GM19025 (cell line): ENCODE measurements around the gene OAS2.

ENCODE experiments used
- ATAC-seq: cut with Tn5 transposase; IDR thresholded peaks from one replicate; pipeline ENCODE4 v1.9.1; 2021; ENCODE audit warnings: mild to moderate bottlenecking, low read depth, moderate library complexity; ENCODE audit not compliant: unreplicated experiment

The OAS2 gene

GRCh38 chr12:113007166-113007565, 28.8 kb downstream of the OAS2 start:
- ATAC-seq, result no peak

DNA sequence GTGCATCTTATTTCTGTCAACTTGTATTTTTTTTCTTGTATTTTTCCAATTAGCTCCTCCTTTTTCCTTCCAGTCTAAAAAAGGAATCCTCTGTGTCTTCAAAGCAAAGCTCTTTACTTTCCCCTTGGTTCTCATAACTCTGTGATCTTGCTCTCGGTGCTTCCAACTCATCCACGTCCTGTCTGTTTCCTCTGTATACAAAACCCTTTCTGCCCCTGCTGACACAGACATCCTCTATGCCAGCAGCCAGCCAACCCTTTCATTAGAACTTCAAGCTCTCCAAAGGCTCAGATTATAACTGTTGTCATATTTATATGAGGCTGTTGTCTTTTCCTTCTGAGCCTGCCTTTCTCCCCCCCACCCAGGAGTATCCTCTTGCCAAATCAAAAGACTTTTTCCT, 32.4 kb downstream of the OAS2 start:
- no peak for ATAC-seq

- ATAC-seq, result no peak
These were observed 36.2 kb downstream of the OAS2 start for GRCh38 chr12:113014565-113014964.

GRCh38 chr12:113016796-113017195, 38.5 kb downstream of the OAS2 start:
- no peak for ATAC-seq

- ATAC-seq, result no peak
These were observed 40.7 kb downstream of the OAS2 start for GRCh38 chr12:113019025-113019424.

- ATAC-seq, result no peak
These were observed 43.2 kb downstream of the OAS2 start for GRCh38 chr12:113021500-113021899.

- ATAC-seq, result no peak
These were observed 44.4 kb downstream of the OAS2 start for GRCh38 chr12:113022563-113023297.

DNA sequence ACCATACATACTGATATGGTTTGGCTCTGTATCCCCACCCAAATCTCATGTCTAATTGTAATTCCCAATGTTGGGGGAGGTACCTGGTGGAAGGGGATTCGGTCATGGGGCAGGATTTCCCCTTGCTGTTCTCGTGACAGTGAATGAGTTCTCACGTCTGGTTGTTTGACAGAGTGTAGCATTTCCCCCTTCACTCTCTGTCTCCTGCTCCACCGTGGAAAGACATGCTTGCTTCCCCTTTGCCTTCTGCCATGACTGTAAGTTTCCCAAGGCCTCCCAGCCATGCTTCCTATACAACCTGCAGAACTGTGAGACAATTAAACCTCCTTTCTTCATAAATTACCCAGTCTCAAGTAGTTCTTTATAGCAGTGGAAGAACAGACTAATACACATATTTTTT, 49.4 kb downstream of the OAS2 start:
- ATAC-seq, result no peak

- ATAC-seq, result no peak
These were observed 52.7 kb downstream of the OAS2 start for GRCh38 chr12:113030875-113031525.

DNA sequence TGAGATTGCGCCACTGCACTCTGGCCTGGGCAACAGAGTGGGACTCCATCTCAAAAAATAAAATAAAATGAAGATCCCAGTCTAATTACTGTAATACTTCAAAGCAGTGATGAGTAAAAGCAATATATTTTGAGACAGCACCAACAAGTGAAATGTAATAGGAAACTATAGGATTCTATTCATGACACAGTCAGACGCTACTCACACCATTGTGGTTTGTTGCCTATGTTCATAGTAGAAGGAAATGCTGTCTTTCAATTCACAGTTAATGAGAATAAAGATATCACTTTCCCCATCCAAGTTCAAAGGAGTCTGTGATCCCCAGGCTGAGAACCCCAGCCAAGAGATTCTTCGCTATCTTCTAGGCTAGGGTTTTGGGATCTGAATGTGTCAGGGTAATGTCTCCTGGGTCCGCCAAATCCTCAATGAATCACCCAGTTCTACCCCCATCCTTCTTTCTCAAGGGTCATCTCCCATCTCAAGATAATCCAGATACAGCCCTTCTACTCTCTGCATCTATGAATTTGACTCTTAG, 61.7 kb downstream of the OAS2 start:
- no peak for ATAC-seq

DNA sequence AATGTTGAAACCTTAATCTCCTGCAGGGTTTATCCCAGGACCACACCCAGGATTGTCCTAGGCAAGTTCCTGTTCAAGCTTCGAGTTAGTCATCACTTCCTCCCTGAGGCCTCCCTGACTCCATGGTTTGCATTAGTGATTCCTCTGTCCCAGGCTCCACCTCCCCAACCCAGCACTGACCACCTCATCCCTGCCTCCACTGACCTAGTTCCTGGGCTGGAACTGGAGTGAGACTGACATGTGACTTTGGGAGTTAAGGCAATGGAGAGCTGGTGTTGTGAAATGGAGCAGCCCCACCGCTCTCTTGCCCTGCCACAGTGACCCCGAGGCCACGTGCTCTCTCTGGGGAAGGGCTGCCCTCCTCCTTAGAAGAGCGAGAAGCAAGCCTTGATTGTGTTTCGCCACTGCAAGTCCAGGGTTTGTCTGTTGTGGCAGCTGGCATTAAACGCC, 62.4 kb downstream of the OAS2 start:
- ATAC-seq, result no peak

DNA sequence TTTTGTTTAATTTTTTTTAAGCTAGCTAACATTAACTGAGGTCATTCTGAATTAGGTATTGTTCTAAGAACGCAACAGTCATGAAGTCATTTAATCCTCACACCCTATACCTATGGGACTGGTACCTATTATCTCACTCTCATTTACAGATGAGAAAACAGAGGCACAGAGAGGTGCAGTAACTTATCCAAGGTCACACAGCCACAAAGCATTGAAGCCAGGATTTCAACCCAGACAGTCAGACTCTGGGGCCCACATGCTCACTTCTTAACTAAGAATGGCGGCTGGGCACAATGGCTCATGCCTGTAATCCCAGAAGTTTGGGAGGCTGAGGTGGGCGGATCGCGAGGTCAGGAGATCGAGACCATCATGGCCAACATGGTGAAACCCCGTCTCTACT, 63.2 kb downstream of the OAS2 start:
- ATAC-seq, result no peak

DNA sequence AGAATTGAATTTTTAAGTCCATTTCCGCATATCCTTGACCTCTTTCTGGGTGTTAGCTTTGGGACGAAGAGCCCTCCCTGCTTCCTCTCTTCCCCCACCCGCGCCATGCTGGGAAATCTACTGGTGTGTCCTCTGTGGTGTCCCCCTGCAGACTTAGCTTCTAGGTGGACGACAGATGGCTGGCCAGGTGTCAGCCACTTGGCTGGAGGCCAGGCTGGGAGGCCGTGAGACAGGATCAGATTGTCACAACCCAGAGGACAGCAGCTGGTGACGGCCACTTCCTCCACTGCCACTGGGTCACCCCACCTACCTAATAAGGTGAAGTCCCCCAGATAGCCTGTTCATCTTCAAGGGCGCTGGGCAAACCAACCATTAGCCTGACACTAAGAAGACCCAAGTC, 64.9 kb downstream of the OAS2 start:
- ATAC-seq, result no peak

DNA sequence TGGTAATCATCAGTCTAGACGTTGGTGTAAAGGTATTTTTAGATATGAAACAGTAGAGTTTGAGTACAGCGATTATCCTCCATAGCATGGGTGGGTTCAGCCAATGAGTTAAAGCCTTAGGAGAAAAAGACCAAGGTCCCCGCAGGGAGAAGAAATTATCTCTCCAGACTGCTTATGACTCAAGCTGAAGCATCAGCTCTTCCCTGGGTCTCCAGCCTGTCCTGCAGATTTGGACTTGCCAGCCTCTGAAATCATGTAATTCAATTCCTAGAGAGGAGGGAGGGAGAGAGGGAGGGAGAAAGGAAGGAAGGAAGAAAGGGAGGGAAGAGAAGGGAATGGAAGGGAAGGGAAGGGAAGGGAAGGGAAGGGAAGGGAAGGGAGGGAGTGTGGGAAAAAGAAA, 66.2 kb downstream of the OAS2 start:
- ATAC-seq, result no peak

DNA sequence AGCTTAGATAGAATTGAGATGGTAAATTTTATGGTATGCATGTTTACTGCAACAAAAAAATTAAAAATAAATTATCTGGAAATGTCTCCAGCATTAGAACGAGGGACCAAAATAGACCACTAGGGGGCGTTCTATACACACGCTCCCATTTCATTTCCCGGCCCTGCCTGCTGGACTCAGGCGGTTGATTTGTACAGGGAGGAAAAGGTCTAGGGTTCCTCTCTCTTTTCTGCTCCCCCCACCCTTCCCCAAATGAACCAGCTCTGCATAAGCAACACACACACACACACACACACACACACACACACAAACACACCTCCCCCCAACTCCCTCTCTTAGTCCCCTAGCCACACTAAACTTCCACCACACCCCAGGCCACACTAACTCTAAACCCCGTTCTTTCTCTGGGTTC, 70.4 kb downstream of the OAS2 start:
- ATAC-seq, result no peak

DNA sequence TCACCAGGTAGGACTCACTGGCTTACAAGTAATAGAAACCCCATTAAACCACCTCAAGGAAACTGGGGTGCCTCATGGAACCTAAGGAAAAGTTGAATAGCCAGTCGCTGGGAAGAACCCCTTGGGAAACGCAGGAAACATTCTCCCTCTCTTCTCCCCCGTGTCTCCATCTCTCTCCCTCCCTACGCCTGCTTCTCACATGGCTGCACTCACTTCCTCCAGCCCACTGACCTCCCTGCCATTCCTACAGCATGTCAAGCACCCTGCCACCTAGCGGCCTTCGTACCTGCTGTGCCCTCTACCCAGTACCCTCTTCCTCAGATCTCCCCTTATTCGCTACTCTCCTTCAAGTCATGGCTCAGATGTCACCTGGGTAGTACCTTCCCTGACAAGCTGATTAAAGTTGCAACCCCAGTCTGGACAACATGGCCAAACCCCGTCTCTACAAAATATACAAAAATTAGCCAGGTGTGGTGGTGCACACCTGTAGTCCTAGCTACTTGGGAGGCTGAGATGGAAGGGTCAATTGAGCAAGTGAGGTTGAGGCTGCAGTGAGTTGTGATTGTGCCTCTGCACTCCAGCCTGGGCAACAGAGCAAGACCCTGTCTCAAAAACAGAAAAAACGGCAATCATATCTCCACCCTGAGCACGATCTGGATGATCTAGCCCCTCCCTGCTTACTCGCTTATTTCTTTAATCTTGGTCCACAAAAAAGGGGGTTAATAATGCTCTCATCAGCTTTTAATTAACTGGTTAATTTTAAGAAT, 71.8 kb downstream of the OAS2 start:
- ATAC-seq, result no peak

DNA sequence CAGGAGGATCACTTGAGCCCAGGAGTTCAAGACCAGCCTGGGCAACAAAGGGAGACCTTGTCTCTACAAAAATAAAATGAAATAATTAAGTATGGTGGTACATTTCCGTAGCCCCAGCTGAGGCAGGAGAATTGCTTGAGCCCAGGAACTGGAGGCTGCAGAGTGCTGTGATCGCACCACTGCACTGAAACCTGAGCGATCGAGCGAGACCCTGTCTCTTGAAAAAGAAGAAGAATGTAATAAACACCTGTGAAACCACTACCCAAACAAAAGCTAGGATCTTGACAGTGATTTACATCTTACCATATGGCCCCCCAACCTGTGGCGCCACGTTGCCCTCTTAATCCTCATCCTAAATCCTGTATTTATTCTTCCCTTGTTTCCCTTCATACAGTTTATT, 72.5 kb downstream of the OAS2 start:
- ATAC-seq, result no peak

DNA sequence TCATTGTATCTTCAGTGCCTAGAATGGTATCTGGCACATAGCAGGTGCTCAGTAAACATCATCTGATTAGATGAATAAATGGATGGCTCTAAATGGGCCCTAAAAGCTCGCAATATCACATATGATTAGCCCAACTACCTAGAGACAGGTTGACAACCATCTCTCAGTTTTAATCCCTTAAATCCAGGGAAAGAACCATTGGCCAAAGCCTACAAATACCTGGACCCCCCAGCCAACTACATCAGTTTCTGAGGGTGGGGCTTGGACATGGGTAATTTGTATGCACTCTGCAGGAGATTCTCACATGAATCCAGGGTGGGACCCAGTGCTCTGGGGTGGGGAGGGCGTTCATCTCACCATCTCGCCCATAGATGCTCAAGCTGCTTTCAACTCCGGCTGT, 73.4 kb downstream of the OAS2 start:
- no peak for ATAC-seq

DNA sequence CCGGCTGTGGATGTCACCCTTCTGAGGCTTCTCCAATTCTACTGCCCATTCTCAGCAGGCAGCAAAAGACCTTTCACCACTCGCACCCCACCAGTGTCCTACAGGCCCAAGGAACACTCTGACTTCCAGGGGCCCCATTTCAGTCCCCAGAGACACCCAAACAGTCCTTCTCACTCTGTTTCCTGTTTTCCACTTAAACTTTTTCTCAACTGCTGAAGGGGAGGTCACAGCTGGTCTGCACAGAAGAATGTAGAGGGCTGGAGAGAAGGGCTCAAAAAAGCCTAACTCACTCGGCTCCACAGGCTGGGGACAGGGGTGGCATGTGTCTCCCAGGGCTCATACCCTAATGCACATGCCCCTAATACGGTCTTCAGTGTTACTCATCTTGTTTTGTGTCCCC, 74.0 kb downstream of the OAS2 start:
- no peak for ATAC-seq

GRCh38 chr12:113054948-113055486, 76.7 kb downstream of the OAS2 start:
- no peak for ATAC-seq
